Right forelimb (tissue), 1 donor: ENCODE results near the gene ZFAND3.
"Not testable (repeated sequence)": the region's sequence is repeated elsewhere in the genome, so short reads cannot be mapped to it uniquely, and the experiment has no call there.

ENCODE experiments used
- DNase-seq: peaks from one replicate; pipeline ENCODE4 v3.0.0-alpha.2; 2018

Gene ZFAND3

DNA sequence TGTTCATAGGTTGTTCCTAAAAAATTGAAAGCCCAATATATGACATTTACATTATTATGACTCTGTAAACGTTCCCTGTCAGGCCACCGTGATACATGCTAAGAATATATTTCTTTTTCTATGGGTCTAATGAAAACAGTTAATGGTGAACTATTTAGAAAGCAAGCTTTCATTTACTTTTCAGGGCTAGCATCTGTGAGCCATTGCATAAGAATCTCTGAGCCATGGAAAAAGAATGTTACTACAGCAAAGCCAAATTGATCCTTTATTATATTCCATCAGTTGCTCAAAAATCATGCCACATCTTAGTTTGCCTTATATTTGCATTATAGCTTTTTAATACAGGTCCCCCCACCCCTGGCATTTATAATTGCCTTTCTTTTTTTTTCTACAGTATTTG lies 275.5 kb downstream of the ZFAND3 start:
- DNase-seq = no peak

DNA sequence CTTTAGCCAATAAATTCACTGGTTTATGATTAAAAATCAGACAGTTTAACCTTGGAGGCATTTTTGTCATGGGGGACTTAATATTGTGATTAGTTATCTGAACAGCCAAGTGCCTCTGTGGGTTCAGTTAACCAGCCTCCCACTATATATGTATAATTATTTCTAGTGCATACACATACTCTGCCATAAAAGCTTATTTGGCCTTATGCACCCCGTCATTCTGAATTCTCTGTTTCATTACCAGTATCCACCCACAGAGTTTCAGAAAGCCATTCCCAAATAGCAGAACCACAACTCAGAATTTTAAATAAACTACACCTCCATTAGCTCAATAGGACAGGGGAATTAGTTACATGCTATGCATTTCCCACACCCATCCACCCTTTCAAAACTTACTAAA lies 279.7 kb downstream of the ZFAND3 start:
- DNase-seq = no peak

DNA sequence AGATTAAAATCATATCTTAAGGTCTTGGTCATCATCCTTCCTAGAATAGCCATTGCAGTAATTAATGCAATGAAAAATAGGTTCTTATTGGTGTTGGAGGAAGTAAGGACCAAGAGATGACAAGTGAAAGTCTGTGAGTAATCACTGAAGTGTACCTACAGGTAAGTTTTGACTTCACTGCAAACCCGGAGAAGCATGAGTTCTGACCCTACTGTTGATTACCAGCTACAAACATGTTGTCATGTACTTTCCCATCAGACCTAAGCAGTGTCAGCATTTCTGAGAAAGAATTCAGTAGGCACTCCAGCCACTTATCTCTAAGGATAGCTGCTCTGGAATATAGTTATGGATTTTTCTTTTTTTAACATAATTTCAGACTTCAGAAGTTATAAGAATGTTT lies 280.9 kb downstream of the ZFAND3 start:
- DNase-seq = no peak

DNA sequence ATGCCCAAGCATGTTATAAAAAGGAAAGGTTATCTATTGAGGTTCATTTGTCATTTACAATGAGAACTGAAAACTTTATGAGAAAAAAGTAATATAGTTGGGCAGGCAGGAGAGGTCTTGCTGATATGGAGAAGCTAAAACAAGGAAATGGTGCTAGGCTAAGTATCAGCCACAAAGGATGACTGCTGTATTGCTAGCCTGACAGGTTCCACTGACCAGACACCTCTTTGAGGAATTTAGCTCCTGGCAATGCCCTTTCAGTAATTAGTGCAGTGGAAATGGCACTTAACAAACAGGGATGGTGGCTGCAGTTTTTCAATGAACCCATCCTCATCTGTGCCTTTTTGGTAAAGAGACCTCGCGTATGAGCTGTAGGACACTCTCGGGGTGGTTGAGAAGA lies 284.4 kb downstream of the ZFAND3 start:
- no peak for DNase-seq

DNA sequence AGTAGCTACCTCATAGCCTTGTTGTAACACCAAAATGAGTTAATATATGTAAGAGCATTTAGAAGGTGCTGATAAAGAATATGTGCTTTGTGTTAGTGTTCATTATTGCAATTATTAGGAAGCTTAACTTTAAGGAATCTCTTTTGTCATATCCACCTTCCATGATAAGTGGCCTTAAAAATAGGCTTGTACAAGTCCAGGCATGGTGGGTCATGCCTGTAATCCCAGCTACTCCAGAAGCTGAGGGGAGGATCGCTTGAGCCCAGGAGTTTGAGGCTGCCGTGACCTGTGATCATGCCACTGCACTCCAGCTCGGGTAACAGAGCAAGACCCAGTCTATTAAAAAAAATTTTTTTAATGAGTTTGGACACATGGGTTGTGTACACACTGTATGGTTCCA lies 285.5 kb downstream of the ZFAND3 start:
- no peak for DNase-seq

DNA sequence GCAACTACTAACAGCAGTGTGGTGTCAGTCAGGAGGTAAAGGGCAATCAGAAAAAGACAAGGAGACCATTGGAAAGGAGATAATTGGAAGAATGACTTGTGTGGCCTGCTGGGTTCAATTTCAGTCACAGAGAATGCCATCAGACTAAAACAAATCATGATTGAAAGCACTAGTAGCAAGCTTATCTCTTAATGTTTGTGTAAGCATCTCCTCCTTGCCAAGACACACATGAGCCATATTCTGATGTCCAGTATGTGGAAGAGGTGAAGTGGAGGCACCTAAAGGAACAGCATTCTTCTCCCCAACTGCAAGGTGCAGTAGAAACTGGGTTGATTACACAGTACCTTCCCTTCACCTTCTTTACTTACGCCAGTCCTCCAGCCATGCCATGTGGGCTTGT lies 287.5 kb downstream of the ZFAND3 start:
- DNase-seq = no peak

DNA sequence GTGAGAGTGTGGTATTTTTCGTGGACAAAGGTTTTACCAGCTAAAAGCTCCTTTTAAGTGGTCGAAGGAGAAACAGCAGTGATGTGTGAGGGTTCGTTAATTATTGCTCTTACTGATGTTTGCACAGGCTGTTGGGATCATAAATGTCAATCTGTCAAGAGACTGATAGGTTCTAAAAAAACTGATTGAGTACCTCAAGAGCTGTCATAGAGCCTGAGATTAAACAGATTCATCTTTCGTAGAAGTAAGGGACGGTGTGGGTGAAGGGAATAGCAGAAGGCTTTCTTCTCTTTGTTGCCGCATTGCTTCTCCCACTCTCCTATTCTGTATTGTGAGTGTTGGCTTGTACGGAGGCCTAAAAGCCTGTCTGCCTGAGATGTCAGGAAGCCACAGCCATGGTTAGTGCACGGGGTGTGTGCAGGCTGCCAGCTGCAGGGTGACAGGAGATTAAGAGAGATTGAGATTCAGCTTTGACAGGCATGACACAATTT lies 291.0 kb downstream of the ZFAND3 start:
- no peak for DNase-seq

DNA sequence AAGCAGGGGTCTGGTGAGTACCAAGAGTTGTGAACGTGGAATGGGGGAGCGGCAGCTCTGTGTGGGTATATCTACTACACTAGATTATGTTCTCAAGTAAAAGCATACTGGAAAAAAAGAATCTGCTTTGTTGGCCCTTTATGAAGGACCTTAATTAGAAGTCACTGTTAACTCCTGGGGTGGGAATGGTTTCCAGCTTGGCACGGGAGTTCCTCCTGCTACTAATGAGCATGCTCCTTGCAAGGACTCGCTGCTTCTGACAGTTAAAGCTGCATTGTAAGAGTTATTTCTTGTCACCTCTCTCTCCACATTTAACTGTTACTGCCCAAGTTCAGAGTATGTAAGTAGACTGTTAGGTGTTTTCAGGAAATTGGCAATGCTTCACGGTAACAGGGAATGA lies 292.7 kb downstream of the ZFAND3 start:
- DNase-seq = no peak

DNA sequence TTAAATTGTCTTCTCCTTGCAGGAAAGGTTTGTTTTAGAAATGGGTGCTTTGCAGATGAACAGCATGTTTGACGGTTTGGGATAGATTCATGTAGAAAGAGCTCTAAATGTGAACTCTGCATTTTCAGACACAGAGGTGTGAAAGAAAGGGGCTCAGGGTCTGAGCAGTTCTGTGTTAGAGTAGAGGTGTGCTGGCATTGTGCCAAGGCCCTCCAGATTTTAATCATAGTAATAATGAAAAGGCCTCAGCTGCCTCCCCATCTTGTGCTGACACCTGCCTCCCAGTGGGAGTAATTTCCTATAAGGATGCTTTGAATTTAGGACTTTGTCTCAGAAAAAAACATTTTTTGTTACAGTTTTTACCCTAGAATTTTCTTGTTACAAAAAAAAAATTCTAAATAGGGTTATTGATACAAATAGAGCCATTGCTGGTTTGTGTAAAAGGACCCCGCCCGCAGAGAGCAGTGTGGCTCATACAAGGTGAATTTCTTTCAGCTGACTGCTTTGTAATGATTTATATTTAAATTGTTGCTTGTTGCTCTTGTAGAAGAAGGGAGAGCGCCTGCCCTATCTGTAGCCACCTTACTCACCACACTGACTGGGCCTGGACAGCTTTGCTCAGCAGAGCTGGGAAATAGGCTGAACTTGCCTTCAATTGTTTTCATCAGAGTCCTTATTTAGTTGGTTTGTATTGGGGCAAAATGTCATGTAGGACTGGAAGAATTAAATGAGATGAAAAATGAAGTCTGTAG lies 294.5 kb downstream of the ZFAND3 start:
- DNase-seq = no peak

DNA sequence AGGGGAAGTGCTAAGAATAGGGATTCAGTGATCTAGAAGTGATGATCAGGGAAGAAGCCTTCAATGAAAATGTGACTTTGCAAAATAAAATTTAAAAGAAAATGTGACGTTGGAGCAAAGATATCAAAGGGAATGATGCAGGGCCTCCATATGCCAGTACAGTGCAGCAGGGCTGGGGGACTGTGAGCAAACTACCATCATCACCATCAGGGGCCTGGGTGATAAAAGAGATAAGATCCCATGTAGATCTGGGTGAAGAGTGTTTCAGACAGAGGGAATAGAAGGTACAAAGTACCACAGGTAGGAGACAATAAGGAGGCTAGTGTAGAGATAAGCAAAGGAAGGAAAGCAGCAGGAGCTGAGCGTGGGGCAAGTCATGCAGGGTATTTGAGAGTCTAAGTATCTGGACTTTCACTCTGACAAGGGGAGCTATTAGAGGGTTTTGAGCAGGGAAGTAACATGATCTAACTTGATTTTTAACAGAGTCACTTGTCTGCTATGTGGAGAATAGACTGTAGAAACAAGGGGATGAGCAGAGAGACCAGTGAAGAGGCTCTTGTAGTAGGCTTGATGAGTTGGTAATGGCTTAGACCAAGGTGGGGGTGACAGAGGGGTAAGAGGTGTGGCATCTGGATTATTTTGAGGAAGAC lies 295.6 kb downstream of the ZFAND3 start:
- no peak for DNase-seq

DNA sequence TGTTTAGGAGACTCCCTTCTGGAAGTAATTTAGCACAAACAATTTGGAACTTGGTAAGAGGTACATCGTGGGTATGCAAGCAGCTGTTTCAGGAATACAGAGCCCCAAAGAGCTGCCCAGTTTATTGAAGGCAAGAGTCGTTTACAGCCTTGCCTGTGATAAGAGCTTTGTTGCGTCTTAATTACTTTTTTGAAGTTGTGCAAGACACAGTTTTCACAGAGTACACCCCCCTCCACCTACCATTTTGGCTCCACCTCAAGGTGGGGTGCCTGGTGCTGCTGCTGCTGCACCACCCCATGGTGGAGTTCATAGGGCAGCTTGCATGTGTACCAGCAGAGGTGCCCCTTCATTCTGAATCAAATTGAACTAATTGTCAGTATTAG lies 296.1 kb downstream of the ZFAND3 start:
- DNase-seq = no peak

DNA sequence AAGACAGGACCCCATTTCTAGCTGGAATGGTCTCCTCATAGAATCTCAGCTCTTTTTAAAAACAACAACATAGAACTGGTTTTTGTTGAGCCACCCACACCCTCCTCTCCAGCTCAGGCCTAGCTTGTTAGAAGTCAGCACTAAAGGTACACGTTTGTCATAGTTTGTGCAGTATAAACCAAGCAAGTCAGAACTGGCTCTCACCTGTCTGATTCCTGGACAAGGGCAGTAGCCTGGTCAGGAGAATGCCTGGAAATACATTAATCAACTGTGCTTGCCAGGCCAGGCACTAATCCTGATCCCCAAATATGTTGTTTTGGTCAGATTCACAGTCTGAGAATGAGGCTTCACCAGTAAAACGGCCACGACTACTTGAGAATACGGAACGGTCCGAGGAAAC lies 296.7 kb downstream of the ZFAND3 start:
- DNase-seq = no peak

DNA sequence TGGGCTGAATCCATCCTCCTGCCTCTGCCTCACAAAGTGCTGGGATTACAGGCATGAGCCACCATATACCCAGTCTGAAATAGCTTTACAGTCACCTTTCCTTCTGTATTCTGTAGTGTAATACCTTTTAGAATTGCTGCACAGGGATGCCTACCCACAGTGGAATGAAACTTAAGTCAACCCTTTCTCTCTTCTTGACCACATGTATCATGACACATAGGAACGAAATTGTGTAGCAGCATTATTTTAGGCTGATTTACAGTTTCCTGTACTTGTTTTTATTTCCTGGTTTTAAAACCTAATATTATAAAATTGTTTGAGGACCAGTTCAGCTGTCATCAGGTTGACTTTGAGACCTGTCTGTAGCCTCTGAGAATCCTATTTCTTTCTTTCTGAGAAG lies 297.8 kb downstream of the ZFAND3 start:
- no peak for DNase-seq

DNA sequence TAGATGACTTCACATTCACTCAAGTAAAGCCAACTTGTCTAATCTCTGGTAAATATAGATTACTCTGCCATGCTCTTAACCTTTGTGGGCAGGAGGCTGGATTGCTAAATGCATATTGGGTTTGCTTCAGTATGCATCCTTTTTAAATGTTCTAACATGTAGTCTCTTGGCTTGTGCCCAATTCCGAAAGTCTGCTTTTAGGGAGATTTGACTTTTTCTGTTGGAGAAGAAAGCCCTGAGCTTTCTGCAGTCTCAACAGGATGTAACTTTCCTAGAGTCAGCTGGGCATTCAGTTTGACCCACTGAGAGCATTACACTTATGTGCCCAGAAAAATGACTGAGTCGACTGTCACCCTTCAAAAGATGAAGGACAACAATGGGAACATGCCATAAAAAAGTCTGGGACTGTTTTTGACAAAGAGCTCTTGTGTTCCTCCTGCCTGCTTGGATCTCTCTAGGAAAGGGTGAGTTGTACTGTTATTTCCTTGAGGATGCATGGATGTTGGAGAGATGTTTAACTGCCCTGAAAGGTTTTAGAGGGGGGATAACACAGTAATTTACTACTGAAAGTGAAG lies 299.4 kb downstream of the ZFAND3 start:
- DNase-seq = no peak

DNA sequence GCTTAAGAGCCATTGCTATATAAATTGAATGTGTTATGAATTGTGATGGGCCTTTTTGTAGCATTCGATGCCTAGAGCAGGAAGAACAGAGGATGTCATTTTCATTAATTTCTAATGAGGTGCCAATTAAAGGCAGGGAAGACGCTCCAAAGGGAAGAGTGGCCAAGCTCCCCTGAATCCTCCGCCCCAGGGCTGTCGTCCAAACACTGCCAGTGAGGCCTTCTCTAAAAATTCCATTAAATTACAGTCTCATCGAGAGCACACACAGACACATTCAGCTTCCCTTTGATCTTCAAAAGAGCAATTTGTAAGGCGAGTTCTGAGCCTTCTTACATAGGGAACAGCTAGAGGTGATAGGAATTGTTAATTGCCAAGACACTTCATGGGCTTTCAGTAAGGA lies 300.0 kb downstream of the ZFAND3 start:
- DNase-seq = no peak

DNA sequence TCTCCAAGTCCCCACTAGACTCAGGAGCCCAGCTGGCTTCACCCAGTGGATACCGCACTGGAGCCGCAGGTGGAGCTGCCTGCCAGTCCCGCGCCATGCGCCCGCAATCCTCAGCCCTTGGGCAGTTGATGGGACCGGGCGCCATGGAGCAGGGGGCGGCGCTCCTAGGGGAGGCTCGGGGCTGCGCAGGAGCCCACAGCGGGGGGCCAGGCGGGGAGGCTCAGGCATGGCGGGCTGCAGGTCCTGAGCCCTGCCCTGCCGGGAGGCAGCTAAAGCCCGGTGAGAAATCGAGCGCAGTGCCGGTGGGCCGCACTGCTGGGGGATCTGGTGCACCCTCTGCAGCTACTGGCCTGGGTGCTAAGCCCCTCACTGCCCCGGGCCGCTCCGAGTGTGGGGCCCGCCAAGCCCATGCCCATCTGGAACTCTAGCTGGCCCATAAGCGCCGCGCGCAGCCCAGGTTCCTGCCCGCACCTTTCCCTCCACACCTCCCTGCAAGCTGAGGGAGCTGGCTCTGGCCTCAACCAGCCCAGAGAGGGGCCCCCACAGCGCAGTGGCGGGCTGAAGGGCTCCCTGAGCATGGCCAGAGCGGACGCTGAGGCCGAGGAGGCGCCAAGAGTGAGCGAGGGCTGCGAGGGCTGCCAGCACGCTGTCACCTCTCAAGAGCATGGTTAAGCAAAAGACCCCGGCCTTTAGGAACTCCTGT lies 304.8 kb downstream of the ZFAND3 start:
- DNase-seq = not testable (repeated sequence)

DNA sequence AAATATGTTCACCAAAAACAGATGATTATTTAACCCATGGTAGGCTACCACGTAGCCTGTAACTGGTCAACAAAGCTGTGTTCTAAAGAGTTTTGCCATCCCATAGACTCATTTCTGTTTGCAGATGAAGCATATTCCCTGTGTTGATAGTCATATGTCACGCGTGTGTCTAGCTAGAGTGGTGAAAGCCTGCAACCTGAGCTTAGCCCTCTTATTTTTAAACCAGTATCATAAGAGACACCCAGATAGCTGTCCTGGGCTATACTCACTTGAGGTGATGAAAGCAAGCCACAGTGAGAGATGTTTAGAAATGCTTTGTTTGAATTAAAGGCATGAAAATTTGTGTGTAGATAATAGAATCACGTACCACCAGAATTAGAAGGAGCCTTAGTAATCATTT lies 307.8 kb downstream of the ZFAND3 start:
- DNase-seq = no peak

DNA sequence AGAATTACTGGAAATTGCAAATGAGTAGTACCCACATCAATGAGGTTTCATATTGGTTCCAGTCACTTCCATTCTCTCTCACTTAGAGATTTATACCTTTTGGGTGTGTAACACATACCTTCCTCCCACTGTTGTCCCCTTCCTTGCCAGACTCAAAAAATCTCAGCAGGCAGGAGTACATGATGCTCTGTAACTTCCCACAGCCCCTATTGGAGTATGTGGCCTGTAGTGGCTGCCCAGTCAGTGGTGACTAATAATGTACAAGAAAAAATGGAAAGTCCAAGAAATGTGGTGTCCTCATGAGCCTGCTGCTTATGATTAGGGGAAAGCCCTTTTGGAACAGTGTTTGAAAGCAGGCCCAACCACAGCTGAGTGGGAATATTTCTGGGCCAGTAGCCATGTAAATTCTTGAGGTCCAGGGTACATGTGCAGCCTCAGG lies 312.0 kb downstream of the ZFAND3 start:
- DNase-seq = peak; percentile 59

DNA sequence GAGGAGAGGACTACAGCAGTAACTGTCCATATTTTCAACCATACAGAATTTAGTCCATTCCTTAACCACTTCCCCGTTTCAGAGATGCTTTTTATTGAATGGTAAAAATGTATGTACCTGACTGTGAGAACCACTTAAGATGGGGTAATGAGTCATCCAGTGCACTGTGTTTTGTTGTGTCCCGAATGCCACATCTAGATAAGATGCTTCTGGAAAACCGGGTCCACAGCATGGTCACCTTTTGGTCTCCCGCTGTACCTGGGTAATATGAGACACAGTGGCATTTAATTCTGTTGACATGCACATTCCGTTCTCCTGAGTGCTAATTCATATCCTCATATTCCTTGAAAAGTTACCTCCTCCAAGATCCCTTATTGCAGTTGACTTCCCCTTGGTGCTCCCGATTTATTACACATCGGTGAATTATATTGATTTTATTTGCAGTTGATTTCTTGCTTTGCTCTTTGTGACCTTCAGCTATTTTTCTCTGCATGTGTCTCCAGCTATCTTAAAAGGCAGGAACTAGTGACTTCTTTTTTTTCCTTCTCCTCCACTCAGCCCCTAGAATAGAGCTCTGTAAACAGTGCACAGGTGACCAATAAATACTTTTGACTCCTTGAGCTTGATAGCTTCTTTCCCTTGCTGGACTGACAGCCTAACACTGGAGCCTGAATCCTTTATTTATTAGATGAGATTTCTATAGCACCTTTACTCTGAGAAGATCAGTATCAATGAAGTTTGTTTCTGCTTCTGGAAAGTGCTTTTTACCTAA lies 314.6 kb downstream of the ZFAND3 start:
- no peak for DNase-seq

DNA sequence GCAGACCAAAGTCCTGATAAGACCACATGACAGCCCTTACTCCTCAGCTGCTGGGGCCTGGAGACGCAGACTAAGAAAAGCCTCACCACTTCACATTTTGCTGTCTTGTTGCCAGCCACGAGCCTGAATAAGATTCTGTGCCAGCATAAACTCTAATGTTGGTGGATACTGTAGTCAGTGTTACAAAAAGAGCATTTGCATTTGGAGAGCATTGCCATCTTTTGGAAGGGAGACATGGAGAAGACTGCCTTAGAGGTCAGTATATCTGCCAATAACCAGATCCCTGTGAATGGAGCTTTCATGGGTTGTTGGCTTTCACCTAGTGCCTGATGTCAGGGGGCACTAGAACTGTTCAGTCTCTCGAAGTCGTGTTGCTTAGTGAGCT lies 315.2 kb downstream of the ZFAND3 start:
- no peak for DNase-seq

DNA sequence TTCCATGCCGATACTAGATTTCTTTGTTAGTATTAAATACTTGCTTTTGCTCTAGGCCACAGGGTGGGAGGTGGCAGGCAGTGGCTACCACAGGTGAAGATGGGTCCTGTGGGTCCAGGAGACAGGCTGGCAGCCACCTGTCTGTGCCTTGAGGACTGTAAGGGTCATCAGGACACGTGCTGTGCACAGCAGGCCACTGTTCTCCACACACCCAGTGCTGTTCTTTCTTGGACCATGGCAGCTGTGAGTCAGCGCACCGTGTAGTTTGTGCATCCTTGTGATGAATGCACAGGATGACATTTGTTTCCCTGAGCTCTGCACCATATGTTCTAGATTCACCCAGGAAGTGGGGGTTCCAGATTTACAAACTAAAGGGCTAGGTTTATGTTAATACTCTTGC lies 317.0 kb downstream of the ZFAND3 start:
- no peak for DNase-seq

DNA sequence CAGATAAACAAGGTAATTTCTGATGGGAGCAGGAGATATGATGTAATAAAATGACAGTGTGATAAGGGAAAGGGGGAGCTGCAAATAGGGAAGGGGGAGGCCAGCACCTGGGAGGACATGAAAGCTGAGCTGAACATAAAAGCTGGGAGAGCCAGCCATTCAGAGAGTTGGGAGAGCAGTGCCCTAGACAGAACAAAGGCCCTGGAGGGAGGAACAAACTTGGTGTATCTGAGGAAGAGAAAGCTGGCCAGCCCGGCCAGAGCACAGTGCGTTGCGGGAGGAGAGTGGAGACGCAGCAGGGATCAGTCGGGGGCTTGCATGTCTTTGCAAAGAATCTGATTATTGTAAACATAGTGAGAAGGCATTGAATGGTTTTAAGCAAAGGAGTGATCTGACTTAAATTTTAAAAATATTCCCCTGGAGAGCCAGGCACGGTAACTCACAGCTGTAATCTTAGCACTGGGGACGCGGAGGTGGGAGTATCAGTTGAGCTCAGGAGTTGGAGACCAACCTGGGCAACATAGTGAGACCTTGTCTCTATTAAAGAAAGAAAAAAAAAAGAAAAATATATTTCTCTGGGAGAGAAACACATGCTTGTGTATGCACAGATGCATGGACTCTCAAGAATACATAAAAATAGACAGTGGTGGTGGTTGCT lies 318.2 kb downstream of the ZFAND3 start:
- no peak for DNase-seq
